GM18517 (cell line): ENCODE measurements around the gene CDKAL1.
"Not testable (repeated sequence)": the region's sequence is repeated elsewhere in the genome, so short reads cannot be mapped to it uniquely, and the experiment has no call there.

Experiments
- ATAC-seq: cut with Tn5 transposase; IDR thresholded peaks from one replicate; pipeline ENCODE4 v1.9.1; 2021; ENCODE audit warnings: mild to moderate bottlenecking, moderate library complexity; ENCODE audit not compliant: unreplicated experiment

The CDKAL1 gene

DNA sequence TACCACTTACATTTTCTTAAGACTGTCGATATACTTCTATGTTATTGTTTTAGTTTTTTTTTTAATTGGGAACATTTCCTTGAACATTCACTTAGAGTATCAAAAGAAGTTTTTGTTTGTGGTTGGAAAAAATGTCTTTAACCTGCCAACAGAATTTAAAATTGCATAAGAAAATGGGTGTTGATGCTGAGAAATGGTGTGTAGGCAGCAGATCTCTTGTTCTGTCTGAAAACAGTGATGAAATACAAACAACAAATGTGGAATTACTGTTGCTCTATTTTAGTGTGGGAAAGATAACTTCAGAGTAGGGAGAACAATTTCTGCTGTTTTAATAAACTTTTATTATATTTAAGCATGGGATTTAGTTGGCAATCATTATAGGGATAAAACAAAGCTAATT is 293.5 kb downstream of the CDKAL1 start:
- ATAC-seq, result no peak

DNA sequence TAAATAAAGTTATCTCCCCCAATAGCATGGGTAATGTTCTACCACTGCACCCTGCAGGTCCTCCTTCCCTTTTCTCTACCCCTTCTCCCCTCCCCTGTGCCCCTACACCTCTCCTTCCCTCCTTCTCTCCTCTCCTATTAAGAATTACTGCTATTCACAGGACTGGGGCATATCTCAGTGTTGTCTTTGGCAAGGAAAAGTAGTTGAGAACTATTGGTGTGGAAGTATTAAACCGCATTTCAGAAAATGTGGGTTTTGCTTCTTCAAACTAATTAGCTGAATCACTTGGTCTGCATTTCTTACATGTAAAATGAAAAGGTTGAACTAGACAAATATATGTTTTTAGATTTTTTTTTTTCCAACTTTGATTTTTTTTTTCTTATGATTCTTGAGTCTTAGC is 296.3 kb downstream of the CDKAL1 start:
- ATAC-seq, result no peak

DNA sequence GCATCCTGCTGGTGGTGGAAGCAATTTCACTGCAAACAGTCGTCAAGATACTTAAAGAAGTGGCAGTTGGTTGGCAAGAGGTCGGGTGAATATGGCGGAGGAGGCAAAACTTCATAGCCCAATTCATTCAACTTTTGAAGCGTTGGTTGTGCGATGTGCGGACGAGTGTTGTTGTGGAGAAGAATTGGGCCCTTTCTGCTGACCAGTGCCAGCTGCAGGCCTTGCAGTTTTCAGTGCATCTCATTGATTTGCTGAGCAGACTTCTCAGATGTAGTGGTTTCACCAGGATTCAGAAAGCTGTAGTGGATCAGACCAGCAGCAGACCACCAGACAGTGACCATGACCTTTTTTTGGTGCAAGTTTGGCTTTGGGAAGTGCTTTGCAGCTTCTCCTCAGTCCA is 297.0 kb downstream of the CDKAL1 start:
- not testable (repeated sequence) for ATAC-seq

DNA sequence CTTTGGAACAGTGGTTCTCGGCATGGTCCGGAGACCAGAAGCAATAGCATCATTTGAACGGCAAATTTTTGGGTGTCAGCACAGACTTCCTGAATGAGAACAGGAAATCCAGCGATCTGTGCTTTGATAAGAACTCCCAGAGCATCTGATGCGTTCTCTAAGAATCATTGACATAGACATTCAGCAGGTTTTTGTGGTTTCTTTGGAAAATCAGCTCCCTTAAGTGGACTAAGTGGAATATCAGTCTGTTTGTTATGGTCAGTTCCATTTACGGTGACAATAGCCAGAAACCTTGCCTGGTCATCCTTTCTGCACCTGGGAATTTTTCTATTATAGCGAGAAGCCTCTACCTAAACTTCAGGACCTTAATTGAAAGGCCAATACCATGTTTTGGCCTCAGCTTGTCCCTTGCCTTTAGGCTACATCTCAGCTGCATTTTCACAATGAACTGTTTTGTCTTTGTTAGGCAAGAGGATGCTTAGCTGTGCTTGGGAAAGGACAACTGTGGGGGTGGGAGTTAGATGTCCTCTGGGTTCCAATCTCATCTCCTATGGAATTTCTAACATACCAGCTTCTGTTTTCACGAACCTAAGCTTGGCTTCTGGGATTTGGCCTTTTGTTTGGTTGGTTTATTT is 299.7 kb downstream of the CDKAL1 start:
- ATAC-seq, result no peak

DNA sequence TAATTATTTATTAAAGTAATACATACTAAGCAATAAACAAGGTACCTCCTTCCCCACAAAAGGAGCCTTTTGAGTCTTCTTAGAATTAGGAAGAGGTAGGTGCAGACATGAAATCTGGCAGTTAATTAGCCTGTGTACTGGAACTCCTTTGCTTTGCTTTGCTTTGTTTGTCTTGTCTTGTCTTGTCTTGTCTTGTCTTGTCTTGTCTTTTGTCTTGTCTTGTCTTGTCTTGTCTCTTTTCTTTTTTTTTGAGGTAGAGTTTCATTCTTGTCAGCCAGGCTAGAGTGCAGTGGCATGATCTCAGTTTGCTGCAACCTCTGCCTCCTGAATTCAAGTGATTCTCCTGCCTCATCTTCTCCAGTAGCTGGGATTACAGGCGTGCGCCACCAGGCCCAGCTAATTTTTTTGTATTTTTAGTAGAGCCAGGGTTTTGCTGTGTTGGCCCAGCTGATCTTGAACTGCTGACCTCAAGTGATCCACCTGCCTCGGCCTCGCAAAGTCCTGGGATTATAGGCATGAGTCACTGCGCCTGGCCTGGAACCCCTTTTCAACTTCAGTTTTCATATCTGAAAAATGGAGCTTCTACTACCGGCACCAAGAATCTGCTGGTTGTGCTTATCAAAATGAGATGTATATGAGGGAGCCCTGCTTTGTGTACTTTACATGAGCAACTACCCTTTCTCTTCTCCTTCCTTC is 301.2 kb downstream of the CDKAL1 start:
- ATAC-seq, result no peak

DNA sequence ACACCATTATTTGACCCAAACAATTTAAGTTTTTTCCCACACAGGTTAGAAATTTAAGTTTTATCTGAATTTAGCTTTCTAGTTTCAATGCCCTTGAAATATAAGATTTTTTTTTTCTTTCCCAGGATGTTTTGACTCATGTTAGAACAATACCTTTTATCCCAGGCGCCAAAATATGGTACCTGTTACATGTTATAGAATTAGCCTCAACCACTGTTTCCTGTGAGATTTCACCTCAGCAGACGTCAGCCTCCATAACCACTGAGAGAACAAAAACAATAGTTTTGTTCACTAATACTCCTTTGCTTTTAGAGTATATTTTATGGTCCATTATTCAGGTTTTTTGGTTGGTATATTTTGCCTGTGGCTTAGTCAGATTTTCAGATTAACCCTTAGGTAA is 302.9 kb downstream of the CDKAL1 start:
- no peak for ATAC-seq

DNA sequence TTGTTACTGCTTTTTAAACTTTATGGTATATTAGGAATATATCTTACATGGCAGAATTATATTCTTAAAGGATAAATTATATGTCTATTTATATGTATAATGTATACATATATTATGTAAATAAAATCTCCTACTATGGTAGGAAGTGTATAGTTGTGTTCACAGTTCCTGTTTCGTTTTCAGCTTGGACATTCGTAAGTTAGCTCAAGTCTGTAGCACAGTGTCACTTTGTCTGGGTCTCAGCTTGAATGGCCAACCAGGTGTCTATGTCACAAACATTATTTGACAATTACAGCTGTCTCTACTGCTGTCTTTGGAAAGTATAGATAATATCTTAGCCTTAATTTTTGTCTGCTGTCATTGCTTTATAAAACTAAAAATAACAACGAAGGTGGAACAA is 303.9 kb downstream of the CDKAL1 start:
- ATAC-seq, result no peak

DNA sequence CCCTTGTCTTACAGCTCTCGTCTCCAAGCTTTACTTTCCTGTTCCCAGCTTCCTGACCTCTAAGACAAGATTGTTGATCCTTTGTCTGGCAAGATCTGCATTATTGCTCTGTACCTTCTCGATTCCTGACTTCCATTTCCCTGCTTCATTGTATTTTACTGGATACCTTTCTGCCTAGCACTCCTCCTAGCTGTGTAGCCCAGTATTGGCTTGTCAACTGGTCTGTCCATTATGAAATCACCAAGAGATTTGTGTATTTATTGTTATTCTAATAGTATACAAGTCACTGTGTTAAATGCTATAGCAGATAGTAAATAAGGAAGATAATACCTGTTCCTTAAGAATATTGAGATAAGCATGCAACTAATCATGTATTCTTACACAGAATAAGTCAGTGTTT is 305.4 kb downstream of the CDKAL1 start:
- no peak for ATAC-seq

DNA sequence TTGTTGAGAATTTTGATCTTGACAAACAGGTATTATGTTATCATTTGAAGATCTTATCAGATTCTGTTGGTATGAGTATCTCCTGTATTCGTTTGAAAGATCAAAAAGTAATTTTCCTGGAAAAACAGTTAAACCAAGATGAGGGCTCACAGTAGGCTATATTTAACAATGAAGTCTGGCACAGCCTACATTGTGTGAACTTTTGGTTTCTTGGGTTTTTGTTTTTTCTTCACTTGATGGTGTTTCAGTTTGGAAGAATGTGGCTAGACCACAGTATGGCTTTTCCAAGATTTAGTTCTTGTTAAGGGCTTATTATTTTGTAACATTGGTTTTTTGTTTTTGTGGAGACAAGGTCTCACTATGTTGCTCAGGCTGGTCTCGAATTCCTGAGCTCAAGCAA is 306.4 kb downstream of the CDKAL1 start:
- no peak for ATAC-seq

DNA sequence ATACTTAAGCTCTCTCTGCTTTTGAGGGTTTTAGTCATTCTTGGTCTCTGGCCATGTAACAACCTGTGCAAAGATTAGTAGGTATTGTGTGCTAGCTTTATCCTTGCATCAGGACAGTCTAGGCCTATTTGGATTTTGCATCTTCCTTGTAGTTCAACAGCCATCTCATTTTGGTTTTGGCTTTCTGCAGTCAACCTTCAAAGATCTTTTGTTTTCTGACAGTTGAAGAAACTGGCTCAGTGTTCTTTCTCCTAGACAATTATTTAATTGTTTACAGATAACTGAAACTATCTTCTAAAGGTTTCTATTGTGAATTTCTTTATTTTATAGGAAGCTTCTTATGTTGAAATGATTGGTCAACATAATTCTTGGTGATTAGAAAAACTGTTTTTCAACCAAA is 307.5 kb downstream of the CDKAL1 start:
- no peak for ATAC-seq

DNA sequence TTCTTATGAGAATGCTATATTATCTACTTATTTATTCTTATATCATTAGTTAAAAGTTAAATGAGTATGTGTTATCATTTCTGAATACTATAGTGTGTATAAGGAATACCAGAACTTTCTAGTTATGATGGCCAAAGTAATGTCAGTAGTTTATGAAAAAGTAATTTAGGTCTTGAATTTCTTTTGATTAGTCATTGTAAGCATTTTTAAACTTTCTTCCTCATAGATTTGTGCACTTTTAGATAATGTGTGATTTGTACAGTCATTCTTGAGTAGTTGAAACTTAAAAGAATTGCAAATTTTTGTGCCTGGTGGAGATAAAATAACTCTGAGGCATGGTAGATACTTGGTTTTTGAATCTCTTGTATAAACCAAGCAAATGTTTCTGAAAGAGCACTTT is 311.3 kb downstream of the CDKAL1 start:
- no peak for ATAC-seq

DNA sequence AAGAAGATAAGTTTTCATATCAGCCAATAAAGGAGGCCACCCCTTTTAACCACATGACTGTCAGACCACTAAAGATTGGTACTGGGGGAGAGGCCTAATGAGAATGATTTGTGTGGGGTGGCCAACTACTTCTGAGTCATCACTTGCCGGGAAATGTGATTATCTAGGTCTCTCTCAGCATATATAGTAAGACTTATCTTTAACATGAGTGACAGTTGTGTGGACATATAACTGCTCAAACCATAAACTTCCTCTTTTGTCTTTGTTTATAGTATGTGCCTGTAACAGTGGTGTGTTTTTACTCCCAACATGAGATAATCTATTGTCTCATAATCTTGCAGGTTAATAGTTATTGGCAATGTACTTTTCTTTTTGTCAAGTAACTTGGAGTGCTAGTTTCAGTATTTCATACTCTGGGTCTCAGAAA is 312.4 kb downstream of the CDKAL1 start:
- peak; percentile 71 for ATAC-seq

DNA sequence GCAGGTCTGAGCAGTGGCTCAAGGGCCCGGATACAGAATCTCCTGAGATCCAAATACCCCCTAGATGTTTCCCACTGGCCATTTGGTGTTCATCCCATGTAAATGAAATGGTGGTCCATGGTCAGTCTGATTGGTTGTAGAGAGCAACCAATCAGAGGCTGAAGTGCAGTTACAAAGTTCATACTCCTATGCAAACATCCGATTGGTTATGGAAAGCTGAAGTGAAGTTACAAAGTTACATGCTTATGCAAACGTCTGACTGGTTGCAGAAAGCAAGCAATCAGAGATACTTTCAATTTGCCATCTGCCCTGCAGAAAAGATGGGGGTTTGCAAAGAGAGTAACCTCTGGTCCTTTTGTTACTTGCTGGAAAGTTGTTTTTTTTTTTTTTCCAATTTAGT is 313.6 kb downstream of the CDKAL1 start:
- ATAC-seq, result no peak

DNA sequence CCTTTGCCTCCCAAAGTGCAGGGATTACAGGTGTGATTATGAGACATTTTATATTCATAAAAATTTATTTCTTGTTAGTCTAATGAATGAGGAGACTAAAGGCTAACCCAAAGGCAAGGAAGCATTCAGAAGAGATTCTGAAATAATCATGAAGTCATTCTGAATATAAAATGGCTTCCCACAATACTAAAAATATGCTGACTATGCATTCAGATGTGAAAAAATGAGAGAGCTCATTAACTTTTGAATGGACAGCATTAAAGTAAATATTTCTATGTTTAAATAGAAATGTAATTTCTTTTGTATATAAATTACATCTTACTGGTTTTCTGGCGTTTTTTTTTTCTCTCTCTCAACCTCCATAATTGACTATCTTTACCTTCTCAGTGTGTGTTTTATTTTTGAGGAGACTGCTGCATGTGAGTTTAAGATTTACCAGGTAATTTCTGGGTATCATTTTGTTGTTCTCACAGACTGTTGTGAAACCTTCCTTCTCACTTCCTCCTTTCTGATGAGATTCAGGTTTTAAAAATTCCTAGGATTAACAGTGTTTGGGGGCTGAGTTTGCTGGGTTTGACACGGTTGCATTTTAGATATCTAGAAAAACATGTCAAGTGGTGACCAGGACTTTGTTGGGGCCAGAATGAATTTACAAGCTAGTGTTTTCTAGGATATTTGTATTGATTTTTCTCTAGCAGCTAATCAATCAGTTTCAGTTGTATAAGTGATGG is 316.6 kb downstream of the CDKAL1 start:
- no peak for ATAC-seq

DNA sequence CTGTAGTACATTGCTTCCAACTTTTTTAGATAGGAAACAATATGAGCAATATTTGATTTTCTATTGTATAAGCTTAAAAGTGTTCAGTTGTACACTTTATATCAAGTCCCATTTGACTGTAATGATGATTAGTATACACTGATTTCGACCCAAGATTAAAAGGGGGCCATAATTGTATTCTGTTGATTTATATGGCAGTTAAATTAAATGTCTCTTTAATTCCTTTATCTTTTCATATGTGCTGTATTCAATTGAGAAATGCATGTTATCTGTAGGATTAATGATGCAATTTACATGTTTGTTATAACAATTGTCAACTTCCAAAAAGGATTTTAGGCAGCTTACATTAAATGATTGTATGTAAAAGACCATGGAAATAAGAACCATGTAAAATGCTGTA is 317.5 kb downstream of the CDKAL1 start:
- no peak for ATAC-seq

DNA sequence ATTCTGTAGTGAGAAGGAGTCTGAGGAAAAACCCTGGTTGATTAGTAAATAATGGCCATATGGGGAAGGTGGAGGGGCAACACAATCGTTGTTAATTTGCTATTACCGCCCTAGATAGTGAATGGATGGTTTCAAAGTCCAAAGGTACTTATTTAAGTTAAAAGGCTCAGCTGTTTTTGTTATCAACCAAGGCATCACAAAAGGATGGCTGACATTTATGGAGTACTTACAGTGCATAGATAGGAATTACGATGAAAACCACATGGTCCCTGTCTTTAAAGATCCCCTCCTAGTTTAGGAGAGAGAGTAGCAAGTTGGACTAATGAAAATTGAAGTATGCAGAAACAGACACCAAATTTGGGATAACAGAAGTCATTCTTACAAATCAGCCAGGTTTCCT is 319.6 kb downstream of the CDKAL1 start:
- no peak for ATAC-seq

DNA sequence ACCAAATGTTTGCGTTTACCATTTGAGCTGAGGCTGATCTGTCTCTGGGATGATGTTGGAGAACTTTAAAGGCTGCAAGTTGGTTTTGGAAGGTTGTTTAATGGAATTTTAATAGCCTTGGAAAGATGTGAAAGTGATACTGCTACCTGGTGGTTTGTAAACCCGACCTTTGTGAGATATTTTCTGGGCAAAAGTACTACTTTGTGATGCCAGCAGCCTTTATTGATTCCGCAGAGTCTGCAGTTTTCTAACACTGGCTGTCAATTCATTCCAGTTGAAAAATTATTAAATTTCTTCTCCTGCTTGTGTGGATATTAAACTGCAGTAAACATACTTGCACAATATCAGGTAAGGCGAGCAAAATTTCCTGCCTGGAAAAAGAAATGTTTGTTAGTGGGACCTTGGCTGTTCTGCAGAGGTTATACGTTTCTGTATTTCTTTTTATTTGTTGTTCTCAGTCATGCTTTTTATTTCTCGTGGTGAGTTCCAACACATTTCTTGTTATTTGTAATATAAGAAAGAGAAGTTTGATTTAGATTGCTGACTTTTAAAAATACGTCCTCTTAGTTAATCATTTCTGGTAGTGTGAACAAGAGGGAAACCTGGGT is 322.5 kb downstream of the CDKAL1 start:
- ATAC-seq, result no peak

DNA sequence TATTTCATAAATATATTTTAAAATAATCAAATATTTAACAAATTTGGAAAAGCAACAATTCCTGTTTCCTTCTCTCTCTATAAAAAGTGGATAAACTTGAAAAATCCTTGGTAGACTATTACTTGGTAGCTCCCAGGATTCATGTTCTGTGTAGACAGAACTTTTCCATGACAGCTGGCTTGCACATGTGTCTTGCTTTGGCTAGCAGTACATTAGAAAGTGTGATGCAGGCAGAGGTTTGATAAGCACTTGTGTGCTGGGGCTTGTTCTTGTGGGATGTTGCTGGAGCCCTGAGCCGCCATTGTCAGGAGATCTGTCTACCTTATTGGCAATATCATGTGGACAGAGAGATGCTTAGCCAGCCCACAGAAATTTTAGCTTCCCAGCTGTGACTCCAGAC is 327.2 kb downstream of the CDKAL1 start:
- ATAC-seq, result no peak

DNA sequence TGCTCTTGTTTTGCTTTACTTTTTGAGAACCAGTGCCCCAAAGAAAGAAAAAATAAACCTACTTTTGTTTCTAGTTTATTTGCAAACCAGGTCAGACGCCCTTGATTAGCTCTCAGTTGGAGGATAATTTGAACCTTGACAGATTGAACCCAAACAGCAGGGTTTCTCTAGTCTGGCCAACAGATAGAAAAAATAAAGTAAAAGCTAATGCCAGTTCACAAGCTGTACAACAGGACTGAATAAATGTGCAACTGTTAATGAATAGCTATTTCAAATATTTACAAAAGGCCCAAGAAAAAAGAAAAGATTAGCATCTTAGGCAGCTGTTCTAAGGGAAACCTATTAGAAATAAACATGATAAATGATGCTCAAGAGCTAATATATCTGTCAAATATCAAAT is 331.8 kb downstream of the CDKAL1 start:
- ATAC-seq, result no peak

DNA sequence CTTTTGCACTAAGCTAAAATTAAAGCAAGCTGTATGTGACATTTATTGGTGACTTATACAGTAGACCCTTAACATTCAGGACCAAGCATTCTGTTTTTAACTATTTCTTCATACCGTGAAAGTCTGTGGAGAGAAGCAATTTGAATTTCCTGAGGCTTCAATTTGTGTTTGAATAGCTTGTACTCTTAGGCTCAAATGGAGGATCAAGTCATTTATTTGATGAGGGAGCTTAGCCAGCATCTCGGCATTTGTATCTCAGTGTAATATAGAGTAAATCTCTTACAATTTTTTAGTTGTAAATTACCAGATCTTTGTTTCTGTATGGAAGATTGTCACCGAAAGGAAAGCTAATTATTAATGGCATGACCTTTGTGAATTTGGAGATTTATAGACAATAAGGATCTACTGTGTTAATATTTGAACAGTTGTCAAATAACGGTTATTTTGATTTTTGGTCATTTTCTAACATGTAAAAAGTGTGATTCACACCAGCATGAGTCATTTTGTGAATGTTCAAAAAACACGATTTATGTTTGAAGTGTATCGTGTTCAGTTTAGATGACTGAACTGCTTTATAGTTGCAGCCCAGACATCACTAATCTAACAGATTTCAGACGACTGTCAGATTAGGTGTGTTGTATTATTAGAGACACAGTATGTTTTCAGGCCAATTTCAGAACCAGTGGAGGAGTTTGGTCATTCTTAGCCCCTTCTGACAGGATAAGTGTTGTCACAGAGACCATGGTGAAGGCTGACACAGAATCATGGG is 332.9 kb downstream of the CDKAL1 start:
- no peak for ATAC-seq
